Mesenchymal stem cell (in vitro differentiated cells and primary cell): ENCODE measurements around the gene NDUFV2.
"Not testable (repeated sequence)": the region's sequence is repeated elsewhere in the genome, so short reads cannot be mapped to it uniquely, and the experiment has no call there.

Experiments
- DNase-seq: peaks from one replicate; pipeline ENCODE4 v3.0.0-alpha.2; 2013
- H2AFZ ChIP-seq: one replicate; pipeline ENCODE4 v1.6.1; 2013; ENCODE audit warnings: low read depth, mild to moderate bottlenecking, control low read depth, inconsistent platforms, low read length, moderate library complexity
- H2AK5ac ChIP-seq: 2 replicates; pipeline ENCODE4 v1.6.1; 2013; ENCODE audit warnings: low read length, moderate library complexity, mild to moderate bottlenecking, inconsistent platforms; ENCODE audit not compliant: severe bottlenecking
- H2BK120ac ChIP-seq: one replicate; pipeline ENCODE4 v1.6.1; 2013; ENCODE audit warnings: low read depth, mild to moderate bottlenecking, inconsistent platforms, low read length, moderate library complexity
- H2BK12ac ChIP-seq, 2 experiments: one replicate each; pipeline ENCODE4 v1.6.1; 2013; ENCODE audit warnings: inconsistent platforms in 2 of 2, low read length in 2 of 2, mild to moderate bottlenecking in 2 of 2, moderate library complexity in 2 of 2, control low read depth in 1 of 2
- H2BK15ac ChIP-seq: one replicate; pipeline ENCODE4 v1.6.1; 2013; ENCODE audit warnings: mild to moderate bottlenecking, low read depth, inconsistent platforms; ENCODE audit not compliant: poor library complexity, severe bottlenecking
- H2BK5ac ChIP-seq: 2 replicates; pipeline ENCODE4 v1.6.1; 2013; ENCODE audit warnings: low read depth, mild to moderate bottlenecking, low read length, control low read depth, inconsistent platforms; ENCODE audit not compliant: poor library complexity, severe bottlenecking
- H3K14ac ChIP-seq, 2 experiments: one replicate each; pipeline ENCODE4 v1.6.1; 2013; ENCODE audit warnings: inconsistent platforms in 2 of 2, low read length in 2 of 2, control low read depth in 1 of 2, mild to moderate bottlenecking in 1 of 2, moderate library complexity in 1 of 2
- H3K18ac ChIP-seq, 2 experiments: one replicate each; pipeline ENCODE4 v1.6.1; 2013; ENCODE audit warnings: inconsistent platforms in 2 of 2, low read length in 2 of 2, control low read depth in 1 of 2, low read depth in 1 of 2, mild to moderate bottlenecking in 1 of 2
- H3K23ac ChIP-seq, 2 experiments: one replicate each; pipeline ENCODE4 v1.6.1; 2013; ENCODE audit warnings: inconsistent platforms in 2 of 2, low read length in 2 of 2, mild to moderate bottlenecking in 2 of 2, moderate library complexity in 2 of 2, control low read depth in 1 of 2
- H3K27ac ChIP-seq: 2 replicates; pipeline ENCODE4 v1.5.1; 2013; ENCODE audit warnings: mild to moderate bottlenecking, moderate library complexity, low read length, control low read depth, inconsistent platforms; ENCODE audit not compliant: poor library complexity, severe bottlenecking
- H3K27me3 ChIP-seq, 2 experiments: 2 replicates each; pipeline versions ENCODE4 v1.6.1 to v1.7.0; 2013; ENCODE audit warnings: low read length in 2 of 2, mild to moderate bottlenecking in 2 of 2, moderate library complexity in 2 of 2, control low read depth in 1 of 2, inconsistent platforms in 1 of 2; ENCODE audit not compliant: control insufficient read depth in 1 of 2, insufficient read depth in 1 of 2
- H3K36me3 ChIP-seq, 2 experiments: 2 replicates each; pipeline versions ENCODE4 v1.6.1 to v1.7.0; 2013; ENCODE audit warnings: low read length in 2 of 2, control low read depth in 1 of 2, inconsistent platforms in 1 of 2, low read depth in 1 of 2, mild to moderate bottlenecking in 1 of 2; ENCODE audit not compliant: insufficient read depth in 2 of 2, control insufficient read depth in 1 of 2
- H3K4ac ChIP-seq, 2 experiments: one replicate each; pipeline ENCODE4 v1.6.1; 2013; ENCODE audit warnings: inconsistent platforms in 2 of 2, low read length in 2 of 2, mild to moderate bottlenecking in 2 of 2, moderate library complexity in 2 of 2, control low read depth in 1 of 2, low read depth in 1 of 2
- H3K4me1 ChIP-seq: 2 replicates; pipeline ENCODE4 v1.6.1; 2013; ENCODE audit warnings: low read depth, low read length, control low read depth; ENCODE audit not compliant: control insufficient read depth, insufficient read depth
- H3K4me2 ChIP-seq: 2 replicates; pipeline ENCODE4 v1.6.1; 2013; ENCODE audit warnings: low read length, mild to moderate bottlenecking, inconsistent platforms; ENCODE audit not compliant: poor library complexity, severe bottlenecking
- H3K4me3 ChIP-seq, 2 experiments: 2 replicates each; pipeline versions ENCODE4 v1.5.1 to v1.7.0; 2013; ENCODE audit warnings: low read length in 2 of 2, mild to moderate bottlenecking in 2 of 2, control low read depth in 1 of 2, low read depth in 1 of 2; ENCODE audit not compliant: insufficient read depth in 1 of 2
- H3K79me1 ChIP-seq: replicated peaks from 2 replicates; pipeline ENCODE4 v1.6.1; 2013; ENCODE audit warnings: mild to moderate bottlenecking, control low read depth, low read length, inconsistent platforms; ENCODE audit not compliant: poor library complexity, severe bottlenecking
- H3K9ac ChIP-seq: 2 replicates; pipeline ENCODE4 v1.7.0; 2013; ENCODE audit warnings: mild to moderate bottlenecking, low read length, moderate library complexity
- H3K9me3 ChIP-seq: 2 replicates; pipeline ENCODE4 v1.7.0; 2013; ENCODE audit warnings: mild to moderate bottlenecking, low read length; ENCODE audit not compliant: control insufficient read depth
- H4K8ac ChIP-seq: one replicate; pipeline ENCODE4 v1.6.1; 2013; ENCODE audit warnings: inconsistent platforms, mild to moderate bottlenecking, low read length, moderate library complexity
- H4K91ac ChIP-seq: one replicate; pipeline ENCODE4 v1.6.1; 2013; ENCODE audit warnings: mild to moderate bottlenecking, low read length, inconsistent platforms
- WGBS: methylation state at CpG from one replicate; pipeline ENCODE4 v1.1.7; 2013; ENCODE audit warnings: mixed read lengths; 5-methylcytosine and 5-hydroxymethylcytosine counted together

NDUFV2 gene

GRCh38 chr18:9092665-9093064 lies 9.8 kb upstream of the NDUFV2 start:
- Histone ChIP-seq H3K18ac (peak overlapping the region in 1 of 2 experiments; percentile 71), H3K9me3 (no peaks in the 10 kb centered on the region), H2BK5ac (no peak overlapping the region), H3K4me3 (no peak overlapping the region), H2BK120ac (no peak overlapping the region), H3K23ac (no peak overlapping the region), H3K27me3 (no peaks in the 10 kb centered on the region), H3K27ac (no peak overlapping the region), H2BK15ac (no peak overlapping the region), H3K9ac (no peak overlapping the region), H4K8ac (no peak overlapping the region), H4K91ac (no peak overlapping the region), H3K4ac (no peak overlapping the region), H3K4me2 (no peak overlapping the region), H3K4me1 (peaks cover 2% of the 10 kb centered on the region), H2AK5ac (no peak overlapping the region), H3K14ac (no peak overlapping the region), H3K79me1 (no peaks in the 10 kb centered on the region), H2BK12ac (no peak overlapping the region), H2AFZ (no peak overlapping the region), H3K36me3 (no peaks in the 10 kb centered on the region)
- peak; percentile 66 for DNase-seq
- WGBS, result 45% methylated on average over 2 of the region's 2 CpGs

- H4K91ac ChIP-seq, H3K27ac ChIP-seq, H2AK5ac ChIP-seq, H2AFZ ChIP-seq, H2BK15ac ChIP-seq, H2BK12ac ChIP-seq, H3K79me1 ChIP-seq, H3K18ac ChIP-seq, DNase-seq, H2BK120ac ChIP-seq, H3K4me2 ChIP-seq, H3K23ac ChIP-seq, H3K36me3 ChIP-seq, H2BK5ac ChIP-seq, H3K4ac ChIP-seq, H3K9me3 ChIP-seq, H3K9ac ChIP-seq, H4K8ac ChIP-seq, H3K4me1 ChIP-seq, H3K4me3 ChIP-seq, H3K27me3 ChIP-seq, H3K14ac ChIP-seq: not testable (repeated sequence)
- WGBS, result no CpG with 5 or more reads among the region's 3 CpGs
Measured at GRCh38 chr18:9093109-9093508, 9.4 kb upstream of the NDUFV2 start.

- 44% methylated on average over 4 of the region's 7 CpGs for WGBS
- Histone ChIP-seq H3K4me2 (no peak overlapping the region), H2BK5ac (no peak overlapping the region), H3K23ac (peak overlapping the region in 1 of 2 experiments; percentile 69), H2BK12ac (peak overlapping the region in 1 of 2 experiments; percentile 96), H2AK5ac (no peak overlapping the region), H3K27ac (peak overlapping the region; percentile 52), H3K9me3 (no peaks in the 10 kb centered on the region), H3K4ac (peak overlapping the region in 1 of 2 experiments; percentile 35), H4K8ac (no peak overlapping the region), H2AFZ (no peak overlapping the region), H3K14ac (no peak overlapping the region), H3K4me1 (peaks cover 2% of the 10 kb centered on the region), H3K4me3 (no peak overlapping the region), H2BK15ac (no peak overlapping the region), H3K36me3 (no peaks in the 10 kb centered on the region), H3K9ac (peak overlapping the region; percentile 72), H3K27me3 (no peaks in the 10 kb centered on the region), H4K91ac (no peak overlapping the region), H3K18ac (peak overlapping the region; percentile 7 to 76), H3K79me1 (no peaks in the 10 kb centered on the region), H2BK120ac (no peak overlapping the region)
- peak; percentile 96 for DNase-seq
Measured at GRCh38 chr18:9094307-9095226, 7.9 kb upstream of the NDUFV2 start.

- H3K4me3 ChIP-seq, result no peak overlapping the region
- no peak overlapping the region for H4K91ac ChIP-seq
- H3K9ac ChIP-seq, result peak overlapping the region; percentile 72
- H2AFZ ChIP-seq, result peak overlapping the region; percentile 78
- no peaks in the 10 kb centered on the region for H3K36me3 ChIP-seq
- no peak overlapping the region for H2BK5ac ChIP-seq
- WGBS, result 45% methylated on average over 8 of the region's 9 CpGs
- H3K4me2 ChIP-seq, result no peak overlapping the region
- H4K8ac ChIP-seq, result peak overlapping the region; percentile 72
- no peak overlapping the region for H2BK15ac ChIP-seq
- H3K9me3 ChIP-seq, result no peaks in the 10 kb centered on the region
- peak overlapping the region; percentile 64 for H2AK5ac ChIP-seq
- peak; percentile 82 for DNase-seq
- H3K79me1 ChIP-seq, result no peaks in the 10 kb centered on the region
- peaks cover 2% of the 10 kb centered on the region for H3K4me1 ChIP-seq
- H2BK120ac ChIP-seq, result peak overlapping the region; percentile 64
- H3K27ac ChIP-seq, result no peak overlapping the region
- no peaks in the 10 kb centered on the region for H3K27me3 ChIP-seq
- H3K23ac ChIP-seq, result no peak overlapping the region
- H2BK12ac ChIP-seq, result peak overlapping the region; percentile 49 to 98
- peak overlapping the region; percentile 49 to 91 for H3K18ac ChIP-seq
- H3K14ac ChIP-seq, result no peak overlapping the region
- H3K4ac ChIP-seq, result peak overlapping the region; percentile 35 to 91
Measured at GRCh38 chr18:9095297-9096006, 7.0 kb upstream of the NDUFV2 start.
